GM21717 (cell line): ENCODE results near the gene PLEK.
A peak's percentile ranks its signal among the peaks of the same experiment; 100 is the strongest.
"Not testable (repeated sequence)": the region's sequence is repeated elsewhere in the genome, so short reads cannot be mapped to it uniquely, and the experiment has no call there.

Experiments
- ATAC-seq: cut with Tn5 transposase; IDR thresholded peaks from one replicate; pipeline ENCODE4 v1.9.1; 2021; ENCODE audit warnings: mild to moderate bottlenecking, moderate library complexity; ENCODE audit not compliant: unreplicated experiment

The PLEK gene

DNA sequence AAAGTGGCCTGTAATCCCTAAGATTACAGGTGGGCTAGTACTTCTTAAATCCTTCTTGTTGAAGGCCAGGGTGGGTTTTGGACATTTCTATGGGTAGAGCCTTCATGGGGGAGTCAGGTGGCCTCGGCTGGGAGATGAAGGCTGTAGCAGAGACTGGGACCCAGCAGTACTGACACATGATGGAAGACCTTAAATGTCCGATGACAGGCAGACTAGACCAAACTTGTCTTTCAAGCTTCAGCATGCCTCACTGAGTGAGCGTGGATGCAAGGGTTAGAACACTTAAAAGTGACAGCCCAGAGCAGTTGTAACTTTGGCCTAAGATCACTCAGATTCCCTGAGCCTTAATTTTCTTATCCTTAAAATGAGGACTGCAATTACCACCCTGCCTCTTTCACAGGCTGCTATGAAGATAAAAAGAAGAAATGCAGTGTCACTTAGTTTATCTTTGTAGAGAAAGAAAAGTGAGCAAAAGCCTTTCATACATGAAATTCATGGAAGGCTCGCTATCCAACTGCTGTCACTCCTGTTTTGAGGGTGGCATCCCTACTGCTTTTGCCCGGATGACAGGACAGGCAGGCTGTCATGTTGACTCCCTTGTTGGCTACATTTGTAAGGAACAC, 19.5 kb downstream of the PLEK start:
- no peak for ATAC-seq

- peak; percentile 48 for ATAC-seq
These were observed 20.3 kb downstream of the PLEK start for GRCh38 chr2:68385220-68385906.

GRCh38 chr2:68385907-68386287, 20.8 kb downstream of the PLEK start:
- no peak for ATAC-seq

- ATAC-seq: no peak
These were observed 21.3 kb downstream of the PLEK start for GRCh38 chr2:68386365-68386764.

DNA sequence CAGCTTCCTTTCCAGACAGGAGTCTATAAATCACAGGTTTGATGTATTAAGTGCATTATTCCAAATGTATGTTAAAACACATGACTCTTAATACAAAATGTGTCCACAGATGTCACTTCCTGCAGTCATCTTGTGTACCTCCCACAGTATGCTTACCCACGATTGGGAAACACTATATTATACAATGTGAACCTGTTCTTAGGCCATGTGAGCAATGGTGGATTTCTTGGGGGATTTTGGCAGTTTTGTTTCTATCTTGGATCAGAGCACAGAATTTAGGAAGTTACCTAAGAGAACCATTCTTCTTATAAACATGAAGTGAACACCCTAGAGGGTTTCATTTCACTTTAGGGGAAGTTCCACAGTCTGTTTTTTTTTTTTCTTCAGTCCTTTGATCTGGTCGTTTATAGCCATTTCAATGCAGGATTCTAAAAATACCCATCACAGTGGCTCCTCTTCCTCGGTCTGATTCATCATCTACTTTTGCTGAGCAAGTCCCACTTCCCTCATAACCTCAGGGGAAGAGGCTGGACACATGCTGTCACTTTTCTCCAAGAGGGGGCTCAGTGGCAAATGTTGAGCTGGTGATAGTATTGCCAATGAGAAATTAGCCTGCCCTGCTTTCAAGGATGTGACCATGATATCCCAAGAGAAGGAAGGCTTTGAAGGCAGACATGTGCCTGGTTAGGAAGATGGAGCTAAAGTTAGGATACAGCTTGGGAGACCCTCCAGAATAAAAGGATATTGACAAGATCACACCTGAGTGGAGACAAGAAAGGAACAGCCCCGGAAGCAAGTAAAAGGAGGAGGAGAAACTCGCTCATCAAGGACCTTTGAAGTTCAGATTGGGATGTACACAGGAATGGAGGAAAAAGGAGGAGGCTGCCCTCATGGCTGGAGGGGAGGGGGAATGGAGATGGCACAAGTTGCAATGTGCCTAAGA, 22.6 kb downstream of the PLEK start:
- ATAC-seq: peak; percentile 45

- peak; percentile 29 for ATAC-seq
These were observed 23.3 kb downstream of the PLEK start for GRCh38 chr2:68388358-68388757.

GRCh38 chr2:68388772-68389171, 23.7 kb downstream of the PLEK start:
- ATAC-seq: peak; percentile 32

DNA sequence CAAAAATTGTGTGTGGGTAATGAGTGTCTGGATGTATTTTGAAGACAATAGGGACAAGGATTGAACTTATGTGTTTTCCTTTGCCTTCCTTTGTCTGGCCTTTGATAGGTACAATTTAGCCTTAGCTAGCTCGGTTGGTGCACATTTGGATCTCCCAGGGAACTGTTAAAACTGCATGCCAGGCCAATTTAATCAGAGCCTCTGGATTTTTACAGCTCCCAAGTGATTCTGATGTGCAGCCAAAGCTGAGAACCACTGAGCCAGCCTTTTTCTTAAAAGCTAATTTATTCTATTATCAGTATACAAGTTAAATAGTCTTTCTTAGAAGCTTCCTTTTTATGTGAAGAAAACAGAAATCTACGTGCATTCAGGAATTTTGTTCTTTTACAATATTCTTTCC, 25.0 kb downstream of the PLEK start:
- no peak for ATAC-seq

GRCh38 chr2:68390586-68390985, 25.5 kb downstream of the PLEK start:
- no peak for ATAC-seq

GRCh38 chr2:68391099-68391498, 26.0 kb downstream of the PLEK start:
- ATAC-seq: no peak

- ATAC-seq: no peak
These were observed 26.8 kb downstream of the PLEK start for GRCh38 chr2:68391869-68392268.

DNA sequence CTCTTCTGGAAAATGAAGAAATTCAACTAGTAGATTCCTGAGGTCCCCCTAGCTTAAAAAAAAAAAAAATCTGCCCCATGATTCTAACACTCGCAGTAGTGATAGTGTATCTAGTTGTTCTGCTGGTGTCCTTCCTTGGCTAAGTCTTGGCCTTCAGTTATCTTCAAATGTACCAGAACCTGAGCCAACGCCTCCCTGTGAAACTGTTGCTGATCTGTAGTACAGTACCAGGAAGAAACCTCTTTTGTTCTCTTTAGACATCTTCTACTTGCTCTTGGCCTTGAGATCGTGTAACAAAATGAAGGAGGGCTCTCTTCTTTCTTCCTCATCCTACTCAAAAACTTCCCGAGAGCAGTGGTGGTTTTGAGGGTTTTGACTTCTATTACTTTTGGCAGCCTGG, 31.0 kb downstream of the PLEK start:
- ATAC-seq: no peak

GRCh38 chr2:68397704-68398263, 32.7 kb downstream of the PLEK start:
- not testable (repeated sequence) for ATAC-seq

- ATAC-seq: no peak
These were observed 38.1 kb downstream of the PLEK start for GRCh38 chr2:68403199-68403644.

- ATAC-seq: no peak
These were observed 39.1 kb downstream of the PLEK start for GRCh38 chr2:68404164-68404563.

DNA sequence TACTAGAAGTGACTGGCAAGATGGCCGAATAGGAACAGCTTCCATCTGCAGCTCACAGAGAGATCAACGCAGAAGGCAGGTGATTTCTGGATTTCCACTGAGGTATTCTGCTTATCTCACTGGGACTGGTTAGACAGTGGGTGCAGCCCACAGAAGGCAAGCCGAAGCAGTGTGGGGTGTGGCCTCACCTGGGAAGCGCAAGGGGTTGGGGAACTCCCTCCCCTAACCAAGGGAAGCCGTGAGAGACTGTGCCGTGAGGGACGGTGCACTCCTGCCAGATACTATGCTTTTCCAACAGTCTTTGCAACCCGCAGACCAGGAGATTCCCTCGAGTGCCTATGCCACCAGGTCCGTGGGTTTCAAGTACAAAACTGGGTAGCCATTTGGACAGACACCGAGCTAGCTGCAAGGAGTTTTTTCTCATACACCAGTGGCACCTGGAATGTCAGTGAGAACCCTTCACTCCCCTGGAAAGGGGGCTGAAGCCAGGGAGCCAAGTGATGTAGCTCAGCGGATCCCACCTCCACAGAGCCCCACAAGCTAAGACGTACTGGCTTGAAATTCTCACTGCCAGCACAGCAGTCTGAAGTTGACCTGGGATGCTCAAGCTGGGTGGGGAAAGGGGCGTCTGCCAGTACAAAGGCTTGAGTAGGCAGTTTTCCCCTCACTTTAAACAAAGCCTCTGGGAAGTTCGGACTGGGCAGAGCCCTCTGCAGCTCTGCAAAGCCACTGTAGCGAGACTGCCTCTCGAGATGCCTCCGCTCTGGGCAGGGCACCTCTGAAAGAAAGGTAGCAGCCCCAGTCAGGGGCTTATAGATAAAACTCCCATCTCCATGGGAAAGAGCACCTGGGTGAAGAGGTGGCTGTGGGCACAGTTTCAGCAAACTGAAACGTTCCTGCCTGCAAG, 40.1 kb downstream of the PLEK start:
- no peak for ATAC-seq

DNA sequence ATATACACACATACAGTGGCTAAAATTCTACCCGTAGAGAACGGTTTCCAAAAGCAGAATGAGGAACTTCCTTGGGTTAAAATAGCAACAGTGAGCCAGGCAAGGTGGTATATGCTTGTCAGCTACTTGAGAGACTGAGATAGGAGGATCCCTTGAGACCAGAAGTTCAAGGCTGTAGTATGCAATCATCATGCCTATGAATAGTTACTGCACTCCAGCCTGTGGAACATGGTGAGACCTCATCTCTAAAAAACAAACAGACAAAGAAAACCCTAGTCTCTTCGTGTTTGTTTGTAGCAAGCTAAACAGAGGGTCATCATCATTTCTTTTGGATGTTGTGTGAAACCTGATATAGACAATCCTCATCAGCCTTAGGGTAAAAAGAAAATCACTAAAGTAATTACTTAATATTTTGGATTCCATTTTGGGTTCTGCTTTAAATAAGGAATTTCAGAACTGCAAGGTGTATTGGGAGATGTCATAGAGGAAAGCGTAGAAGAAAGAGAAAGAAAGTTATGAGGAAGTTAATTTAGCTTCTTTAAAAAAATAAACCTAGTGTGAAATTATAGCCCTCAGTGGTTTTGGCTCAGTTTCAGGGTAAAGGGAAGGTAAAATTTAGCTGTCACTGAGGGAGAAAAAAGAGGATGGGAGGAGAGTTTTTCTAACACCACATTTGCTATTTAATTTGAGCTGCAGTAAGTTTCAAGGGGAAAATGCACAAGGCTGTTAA, 46.5 kb downstream of the PLEK start:
- peak; percentile 91 for ATAC-seq

DNA sequence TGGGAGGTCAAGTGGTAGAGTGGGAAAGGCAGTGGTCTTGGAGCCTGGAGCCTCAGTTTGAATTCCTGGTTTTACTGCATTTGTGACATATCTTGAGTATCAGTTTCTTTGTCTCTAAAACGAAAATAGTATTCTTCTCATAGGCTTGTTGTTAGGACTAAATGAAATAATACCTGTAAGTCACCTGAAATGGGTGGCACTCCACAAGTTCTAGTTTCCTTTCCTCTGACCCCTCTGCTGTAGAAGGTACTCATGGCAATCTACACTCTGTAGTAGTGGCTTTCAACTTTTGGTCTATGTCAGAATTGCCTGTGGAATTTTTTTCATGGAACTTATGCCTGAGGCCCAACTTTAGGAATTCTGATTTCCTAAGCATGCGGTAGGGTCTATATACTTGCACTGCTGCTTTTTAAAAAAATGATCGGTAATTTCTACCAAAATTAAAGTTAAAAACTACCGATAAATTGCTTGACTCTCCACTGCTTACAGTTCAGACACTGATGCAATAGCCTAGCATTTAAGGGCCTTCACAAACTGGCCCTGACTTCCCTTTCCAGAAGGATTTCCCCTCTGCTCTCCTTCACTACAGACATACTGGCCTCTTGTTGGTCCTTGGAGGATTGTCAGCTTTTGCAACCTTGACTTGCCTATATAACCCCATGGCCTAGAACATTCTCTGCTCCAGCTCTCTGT, 47.2 kb downstream of the PLEK start:
- peak; percentile 50 for ATAC-seq

DNA sequence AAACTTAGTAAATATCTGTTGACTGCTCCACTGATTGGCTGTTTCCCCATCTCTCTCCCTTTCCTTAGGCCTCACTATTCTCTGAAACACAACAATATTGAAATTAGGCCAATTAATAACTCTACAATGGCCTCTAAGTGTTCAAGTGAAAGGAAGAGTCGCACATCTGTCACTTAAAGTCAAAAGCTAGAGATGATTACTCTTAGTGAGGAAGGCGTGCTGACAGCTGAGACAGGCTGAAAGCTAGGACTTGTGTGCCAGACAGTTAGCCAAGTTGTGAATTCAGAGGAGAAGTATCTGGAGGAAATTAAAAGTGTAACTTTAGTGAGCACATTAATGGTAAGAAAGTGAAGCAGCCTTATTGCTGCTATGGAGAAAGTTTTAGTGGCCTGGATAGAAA, 48.4 kb downstream of the PLEK start:
- no peak for ATAC-seq
